COLO668 (cell line): ENCODE results near the gene LEPROT.
"Not testable (repeated sequence)": the region's sequence is repeated elsewhere in the genome, so short reads cannot be mapped to it uniquely, and the experiment has no call there.

Experiments
- DNase-seq: peaks from one replicate; lab custom pipeline; 2025; ENCODE audit not compliant: unreplicated experiment; lab: John Stamatoyannopoulos, UW

LEPROT gene

DNA sequence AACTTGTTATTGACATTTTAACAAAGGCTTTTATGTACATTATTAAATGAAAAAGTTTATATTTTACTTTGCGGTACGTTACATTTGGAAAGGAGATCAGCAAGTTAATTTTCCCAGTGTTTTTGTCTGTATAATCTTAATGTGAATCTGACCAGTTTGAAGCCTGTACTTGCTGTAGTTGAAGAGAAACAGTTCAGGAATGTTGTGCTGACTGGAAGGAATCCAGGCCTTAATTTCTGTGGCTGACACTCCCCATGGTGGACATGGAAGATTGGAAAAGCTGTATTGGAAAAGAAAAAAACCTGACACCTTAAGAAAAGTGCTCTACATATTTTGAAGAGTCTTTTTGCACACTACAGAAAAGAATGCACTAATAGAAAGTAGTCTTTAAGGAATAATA is 15.5 kb downstream of the LEPROT start:
- DNase-seq, result no peak

DNA sequence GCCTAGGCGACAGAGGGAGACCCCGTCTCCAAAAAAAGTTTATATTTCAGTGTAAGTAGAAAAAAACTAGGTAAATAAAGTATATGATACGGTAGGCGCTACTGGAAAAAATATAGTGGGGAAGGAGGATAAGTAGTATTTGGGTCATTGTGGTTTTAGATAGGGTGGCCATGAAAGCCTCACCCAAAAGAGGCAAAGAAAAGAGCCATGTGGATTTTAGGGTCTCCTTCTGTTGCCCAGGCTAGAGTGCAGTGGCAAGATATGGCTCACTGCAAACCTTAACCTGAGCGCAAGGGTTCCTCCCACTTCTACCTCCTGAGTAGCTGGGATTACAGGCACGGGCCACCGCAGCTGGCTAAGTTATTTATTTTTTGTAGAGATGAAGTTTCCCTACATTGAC is 17.1 kb downstream of the LEPROT start:
- no peak for DNase-seq

DNA sequence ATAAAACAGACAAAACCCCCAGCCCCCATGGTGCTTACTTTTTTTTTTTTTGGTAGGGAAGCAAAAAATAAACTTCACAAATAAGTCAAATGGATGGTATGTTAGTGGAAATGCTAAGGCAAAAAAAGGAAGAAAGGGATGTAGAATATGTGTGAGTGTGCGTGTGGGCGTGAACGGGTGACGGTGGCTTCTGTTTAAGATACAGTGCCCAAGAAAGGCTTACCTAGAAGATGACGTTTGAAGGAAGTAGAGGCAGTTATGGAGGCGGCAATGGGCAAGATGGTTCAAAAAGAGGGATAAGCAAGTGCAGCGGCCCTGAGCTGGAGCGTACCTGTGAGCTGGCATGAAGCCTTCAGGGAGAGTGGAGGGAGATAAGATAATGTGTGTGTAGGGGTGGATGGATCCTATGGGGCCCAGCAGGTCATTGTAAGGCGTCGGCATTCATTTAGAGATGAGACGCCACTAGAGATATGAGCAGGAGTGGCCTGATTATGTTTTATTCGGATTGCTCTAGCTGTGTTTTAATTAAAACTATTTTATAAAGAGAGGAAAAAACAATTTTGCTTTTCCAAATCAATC is 19.9 kb downstream of the LEPROT start:
- DNase-seq, result no peak

DNA sequence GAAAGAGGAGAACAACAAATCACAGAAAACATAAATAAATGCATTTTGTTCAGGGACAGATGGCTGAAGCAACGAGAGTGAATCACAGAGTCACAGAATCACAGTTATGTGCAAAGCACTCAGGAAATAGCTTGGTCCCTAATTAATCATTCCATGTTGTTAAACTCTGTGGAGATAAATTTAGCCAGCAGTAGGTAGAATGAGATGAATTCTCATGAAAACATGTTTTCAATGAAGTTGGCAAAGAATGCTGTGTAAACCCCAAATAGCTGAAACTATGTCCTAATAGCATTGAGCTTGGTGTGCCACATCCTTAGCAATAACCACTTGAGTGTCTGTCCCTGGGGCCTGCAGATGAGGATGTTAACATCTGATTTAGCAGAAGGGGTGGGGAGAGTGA is 20.4 kb downstream of the LEPROT start:
- DNase-seq, result no peak

DNA sequence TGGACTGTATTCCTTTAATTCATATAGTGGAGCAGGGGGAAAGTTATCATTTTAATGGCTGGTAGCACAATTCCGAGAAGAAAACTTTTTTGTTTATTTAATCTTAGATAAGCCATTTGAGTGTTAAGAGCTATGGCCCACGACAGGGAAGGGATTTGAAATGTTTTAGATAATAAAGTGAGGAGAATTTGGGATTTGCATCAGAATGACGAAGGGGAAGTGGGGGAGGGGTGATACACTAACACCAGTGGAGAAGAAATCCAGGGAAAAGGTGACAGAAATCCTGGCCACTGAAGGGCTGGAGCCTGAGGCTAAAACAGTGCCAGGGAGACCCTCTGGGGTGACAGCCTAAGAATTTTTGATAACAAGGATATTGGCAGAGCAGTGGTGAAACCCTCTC is 21.0 kb downstream of the LEPROT start:
- DNase-seq, result no peak

DNA sequence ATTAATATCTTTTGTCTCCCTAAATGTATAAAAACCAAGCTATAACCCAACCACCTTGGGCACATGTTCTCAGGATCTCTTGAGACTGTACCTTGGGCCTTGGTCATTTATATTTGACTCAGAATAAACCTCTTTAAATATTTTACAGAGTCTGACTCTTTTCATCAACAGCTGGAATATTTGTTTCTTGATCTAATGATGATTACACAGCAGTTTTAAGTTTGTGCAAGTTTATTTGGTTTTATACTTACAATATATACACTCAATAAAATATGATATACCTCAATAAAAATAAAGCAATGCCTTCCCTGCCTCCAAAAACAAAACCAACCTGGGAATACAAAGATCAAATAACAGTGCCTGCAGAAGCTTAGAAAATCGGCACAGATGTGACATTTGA is 22.0 kb downstream of the LEPROT start:
- no peak for DNase-seq

DNA sequence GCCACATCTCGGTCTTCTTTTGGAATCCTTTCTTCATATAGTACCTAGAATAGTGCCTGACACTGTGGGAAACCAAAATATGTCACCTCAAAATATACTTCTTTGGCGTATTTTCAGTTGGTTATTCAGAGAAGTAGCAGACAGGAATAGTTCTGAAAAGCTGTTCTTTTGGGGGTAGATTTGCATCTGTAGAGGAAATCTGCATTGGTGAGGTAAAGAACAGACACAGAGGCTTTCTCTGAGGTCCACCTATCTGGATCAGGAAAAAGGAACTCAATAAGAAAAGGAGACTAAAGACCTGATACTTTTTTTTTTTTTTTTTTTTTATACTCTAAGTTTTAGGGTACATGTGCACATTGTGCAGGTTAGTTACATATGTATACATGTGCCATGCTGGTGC is 23.2 kb downstream of the LEPROT start:
- DNase-seq, result no peak

DNA sequence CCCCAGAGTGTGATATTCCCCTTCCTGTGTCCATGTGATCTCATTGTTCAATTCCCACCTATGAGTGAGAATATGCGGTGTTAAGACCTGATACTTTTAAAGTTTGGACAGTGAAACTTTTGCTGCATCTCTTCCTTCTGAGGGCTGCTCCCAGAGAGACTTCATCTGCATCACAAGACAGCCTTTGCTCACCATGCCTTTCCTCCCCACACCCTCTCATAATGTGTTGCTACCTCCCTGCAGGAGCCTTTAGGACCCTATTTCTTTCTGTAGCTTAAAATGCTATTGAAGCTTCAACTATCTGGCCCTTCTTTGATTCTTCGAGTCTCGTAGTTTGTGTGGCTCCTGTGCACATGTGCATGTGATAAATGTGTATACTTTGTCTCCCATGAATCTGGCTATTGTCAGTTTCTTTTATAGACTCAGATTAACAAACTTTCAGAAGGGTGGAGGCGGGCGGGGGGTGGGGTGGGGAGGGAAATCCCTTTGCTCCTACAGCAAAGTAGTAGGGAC is 23.7 kb downstream of the LEPROT start:
- DNase-seq, result no peak

DNA sequence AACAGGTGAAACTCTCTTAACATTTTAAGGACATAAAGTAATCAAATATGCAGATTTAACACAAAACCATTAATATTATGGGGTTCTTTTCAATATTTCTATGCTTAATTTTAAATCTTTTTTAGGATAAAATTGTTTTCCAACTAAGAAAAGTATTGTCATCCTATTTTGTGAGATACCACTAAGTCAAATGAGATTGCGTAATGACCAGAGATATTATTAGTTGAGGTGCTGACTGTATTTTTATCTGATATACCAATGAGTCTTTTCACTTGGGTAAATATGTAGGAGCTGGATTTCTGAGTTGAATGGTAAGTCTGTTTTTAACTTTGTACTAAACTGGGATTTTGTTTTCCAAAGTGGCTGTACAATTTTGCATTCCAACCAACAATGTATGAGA is 25.4 kb downstream of the LEPROT start:
- DNase-seq, result no peak

DNA sequence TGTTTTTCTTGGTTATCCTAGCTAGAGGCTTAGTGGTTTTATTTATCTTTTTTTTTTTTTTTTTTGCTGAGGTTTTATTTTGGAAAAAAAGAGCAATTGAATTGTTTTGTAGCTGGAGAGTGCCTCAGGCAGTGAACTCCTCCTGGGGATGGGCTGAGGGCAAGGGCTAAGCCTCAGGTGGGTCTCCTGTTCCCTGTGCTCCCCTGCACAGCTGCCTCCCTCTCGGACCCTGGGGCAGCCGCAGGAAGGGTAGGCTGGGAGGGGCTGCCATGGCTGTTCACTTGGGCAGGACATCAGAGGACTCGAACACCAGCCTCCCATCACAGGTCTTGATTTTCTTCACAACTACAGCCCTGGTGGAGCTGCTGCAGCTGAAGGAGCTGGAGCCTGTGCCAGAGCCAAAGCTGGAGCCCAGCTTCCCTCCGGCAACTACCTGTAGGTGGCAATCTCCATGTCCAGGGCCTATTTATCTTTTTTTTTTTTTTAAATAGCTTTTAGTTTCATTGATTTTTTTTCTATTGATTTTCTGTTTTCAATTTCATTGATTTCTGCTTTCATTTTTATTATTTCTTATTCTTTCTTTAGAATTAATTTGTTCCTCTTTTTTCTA is 28.9 kb downstream of the LEPROT start:
- no peak for DNase-seq

DNA sequence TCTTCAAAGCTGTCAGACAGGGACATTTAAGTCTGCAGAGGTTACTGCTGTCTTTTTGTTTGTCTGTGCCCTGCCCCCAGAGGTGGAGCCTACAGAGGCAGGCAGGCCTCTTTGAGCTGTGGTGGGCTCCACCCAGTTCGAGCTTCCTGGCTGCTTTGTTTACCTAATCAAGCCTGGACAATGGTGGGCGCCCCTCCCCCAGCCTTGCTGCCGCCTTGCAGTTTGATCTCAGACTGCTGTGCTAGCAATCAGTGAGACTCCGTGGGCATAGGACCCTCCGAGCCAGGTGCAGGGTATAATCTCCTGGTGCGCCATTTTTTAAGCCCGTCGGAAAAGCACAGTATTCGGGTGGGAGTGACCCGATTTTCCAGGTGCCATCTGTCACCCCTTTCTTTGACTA is 35.2 kb downstream of the LEPROT start:
- not testable (repeated sequence) for DNase-seq

DNA sequence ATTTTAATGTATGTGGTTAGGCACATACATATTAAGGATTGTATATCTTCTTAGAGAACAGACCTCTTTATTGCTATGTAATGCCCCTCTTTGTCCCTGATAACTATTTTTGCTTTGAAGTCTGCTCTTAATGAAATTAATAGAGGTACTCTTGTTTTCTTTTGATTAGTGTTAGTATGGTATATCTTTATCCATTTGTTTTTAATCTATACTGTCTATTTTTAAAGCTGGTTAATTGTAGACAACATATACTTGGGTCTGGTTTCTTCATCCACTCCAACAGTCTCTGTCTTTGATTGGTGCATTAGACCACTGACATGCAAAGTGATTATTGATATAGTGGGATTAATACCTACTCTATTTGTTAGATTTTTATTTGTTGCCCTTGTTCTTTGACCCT is 36.0 kb downstream of the LEPROT start:
- no peak for DNase-seq

DNA sequence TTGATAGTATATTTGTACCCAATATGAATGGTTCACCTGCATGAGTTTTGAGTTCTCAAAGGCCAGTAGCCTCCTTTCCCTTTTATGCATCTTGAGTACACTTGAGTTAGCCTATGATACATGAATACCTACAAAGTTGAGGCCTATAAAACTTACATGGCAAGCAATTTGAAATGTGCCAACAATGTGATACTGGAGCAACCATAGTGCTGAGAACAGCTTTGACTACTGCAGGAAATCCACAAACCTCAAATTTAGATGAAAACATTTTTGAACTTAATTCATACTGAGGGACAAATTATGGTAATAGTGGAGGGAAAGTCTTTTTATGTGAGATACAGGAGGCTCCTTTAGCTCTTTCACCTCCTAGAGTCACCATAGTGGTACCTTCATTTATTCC is 37.4 kb downstream of the LEPROT start:
- DNase-seq, result no peak

DNA sequence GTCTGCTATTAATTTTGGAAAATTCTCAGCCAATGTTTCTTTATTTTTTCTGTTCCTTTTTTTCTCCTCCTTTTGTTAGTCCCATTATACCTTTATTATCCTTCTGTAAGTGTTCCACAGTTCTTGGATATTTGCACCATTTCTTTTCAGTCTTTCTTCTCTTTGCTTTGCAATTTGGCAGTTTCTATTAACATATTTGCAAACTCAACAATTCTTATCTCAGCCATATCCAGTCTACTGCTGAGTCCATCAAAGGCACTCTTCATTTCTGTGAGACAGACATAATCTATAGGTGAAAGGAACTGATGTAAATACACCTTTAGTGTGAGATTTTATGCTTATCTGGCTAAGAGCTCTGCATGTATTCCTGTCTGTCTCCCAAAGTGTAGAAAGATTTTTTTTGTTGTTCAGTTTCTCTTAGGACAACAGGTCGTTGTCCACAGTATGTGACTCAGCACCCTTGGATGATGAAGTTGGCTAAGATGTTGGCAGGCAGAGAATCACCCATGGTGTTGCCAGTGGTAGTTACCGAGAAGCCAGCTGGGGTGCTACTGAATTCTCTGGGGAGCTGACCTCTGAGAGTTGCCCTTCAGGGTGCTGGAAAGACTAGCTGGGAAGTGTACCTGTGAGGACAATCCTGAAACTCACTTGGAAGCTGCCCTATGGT is 38.4 kb downstream of the LEPROT start:
- no peak for DNase-seq

DNA sequence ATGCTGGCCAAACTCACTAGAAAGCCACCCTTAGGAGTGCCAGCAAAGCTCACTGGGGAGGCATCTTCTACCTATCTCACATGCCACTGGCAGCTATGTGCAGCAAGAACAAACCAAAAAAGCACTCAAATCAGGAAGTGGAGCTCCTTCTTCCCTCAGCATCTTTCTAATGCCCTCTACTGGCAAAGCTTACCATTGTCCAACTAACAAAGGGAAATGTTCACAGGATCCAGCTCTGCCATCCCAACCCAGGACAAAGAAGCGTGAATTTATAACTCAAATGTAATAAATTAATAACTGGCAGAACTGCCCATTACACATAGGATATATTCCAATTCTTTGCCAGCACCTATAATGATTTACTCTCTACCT is 38.9 kb downstream of the LEPROT start:
- DNase-seq, result no peak

DNA sequence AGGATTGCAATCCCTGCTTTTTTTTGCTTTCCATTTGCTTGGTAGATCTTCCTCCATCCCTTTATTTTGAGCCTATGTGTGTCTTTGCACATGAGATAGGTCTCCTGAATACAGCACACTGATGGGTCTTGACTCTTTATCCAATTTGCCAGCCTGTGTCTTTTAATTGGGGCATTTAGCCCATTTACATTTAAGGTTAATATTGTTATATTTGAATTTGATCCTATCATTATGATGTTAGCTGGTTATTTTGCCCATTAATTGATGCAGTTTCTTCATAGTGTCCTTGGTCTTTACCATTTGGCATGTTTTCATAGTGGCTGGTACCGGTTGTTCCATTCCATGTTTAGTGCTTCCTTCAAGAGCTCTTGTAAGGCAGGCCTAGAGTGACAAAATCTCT is 45.4 kb downstream of the LEPROT start:
- not testable (repeated sequence) for DNase-seq

DNA sequence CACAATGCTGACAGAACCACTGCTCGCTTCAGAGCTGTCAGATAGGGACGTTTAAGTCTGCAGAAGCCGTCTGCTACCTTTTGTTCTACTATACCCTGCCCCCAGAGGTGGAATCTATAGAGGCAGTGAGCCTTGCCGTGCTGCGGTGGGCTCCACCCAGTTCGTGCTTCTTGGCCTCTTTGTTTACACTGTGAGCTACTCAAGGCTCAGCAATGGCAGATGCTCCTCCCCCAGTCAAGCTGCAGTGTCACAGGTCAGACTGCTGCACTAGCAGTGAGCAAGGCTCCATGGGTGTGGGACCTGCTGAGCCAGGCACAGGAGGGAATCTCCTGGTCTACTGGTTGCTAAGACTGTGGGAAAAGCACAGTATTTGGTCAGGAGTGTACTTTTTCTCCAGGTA is 47.1 kb downstream of the LEPROT start:
- peak; percentile 80 for DNase-seq

DNA sequence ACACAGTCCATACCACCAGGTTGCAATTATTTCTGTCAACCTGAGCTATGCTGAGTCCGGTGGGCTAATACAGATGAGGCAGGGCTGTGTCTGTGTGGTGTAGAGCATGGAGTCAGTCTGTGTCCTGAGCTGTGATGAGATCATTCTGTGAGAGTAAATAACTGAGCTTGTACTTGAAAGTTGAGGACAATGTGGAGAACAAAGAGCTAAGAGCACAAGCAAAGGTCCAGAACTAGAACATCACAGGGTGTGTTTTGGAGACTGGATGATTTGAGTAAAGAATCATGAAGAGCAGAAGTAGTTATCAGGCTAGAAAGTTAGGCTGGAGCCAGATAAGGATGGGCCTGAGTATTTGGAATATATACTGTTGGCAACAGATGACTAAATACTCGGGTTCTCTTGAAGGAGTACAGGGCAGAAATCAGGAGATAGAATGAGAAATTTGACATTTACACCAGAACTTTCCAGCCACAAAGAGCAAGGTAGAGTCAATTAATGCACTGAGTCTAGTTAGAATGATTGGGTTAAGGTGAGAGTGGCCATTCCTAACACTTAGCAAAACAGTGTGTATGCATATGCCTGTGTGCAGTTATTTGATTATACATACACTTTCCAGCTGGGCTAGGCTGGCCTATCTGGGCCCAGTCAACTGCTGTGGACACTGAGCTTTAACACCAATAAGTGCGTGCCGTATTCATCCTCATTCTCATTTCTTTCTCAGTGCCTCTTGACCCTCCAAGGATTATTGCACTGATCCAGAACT is 48.8 kb downstream of the LEPROT start:
- no peak for DNase-seq

DNA sequence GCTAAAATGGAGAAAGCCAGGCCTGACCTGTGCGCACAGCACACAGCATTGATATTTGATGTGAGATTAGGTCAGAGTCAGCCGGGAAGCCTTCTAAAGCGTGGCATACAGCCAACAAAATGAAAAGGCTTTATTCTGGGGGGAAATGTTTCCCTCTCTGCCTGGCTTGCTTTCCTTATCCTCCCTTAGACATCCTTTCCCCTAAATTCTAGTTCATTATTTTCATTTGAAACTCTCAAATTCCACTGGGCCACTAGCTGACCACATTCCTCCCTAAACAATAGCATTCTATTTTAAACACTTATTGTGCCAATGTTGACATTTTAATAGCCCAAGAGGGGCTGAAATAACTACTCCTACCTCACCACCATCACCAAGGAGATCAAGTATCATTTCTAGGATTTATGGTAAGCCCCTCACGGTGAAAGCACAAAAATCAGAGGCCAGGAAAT is 49.4 kb downstream of the LEPROT start:
- peak; percentile 58 for DNase-seq

DNA sequence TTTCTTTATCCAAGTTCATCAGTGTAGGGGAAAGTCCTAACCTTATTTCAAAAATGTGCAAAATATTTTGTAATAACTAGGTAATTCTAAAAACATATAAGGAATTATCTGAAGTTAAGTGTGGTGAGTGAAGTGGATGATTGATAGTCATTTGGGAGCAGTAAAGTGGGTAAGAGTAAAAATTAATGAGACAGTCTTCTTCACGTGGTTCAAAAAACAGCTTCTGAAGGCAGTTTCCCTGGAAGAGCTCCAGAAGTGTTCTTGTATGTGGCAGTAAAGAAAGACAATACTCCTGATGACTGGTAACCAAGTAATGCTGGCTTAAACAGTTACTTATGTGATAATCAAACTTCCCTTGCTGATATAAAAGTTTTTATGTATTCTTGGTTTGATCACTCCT is 50.3 kb downstream of the LEPROT start:
- no peak for DNase-seq

DNA sequence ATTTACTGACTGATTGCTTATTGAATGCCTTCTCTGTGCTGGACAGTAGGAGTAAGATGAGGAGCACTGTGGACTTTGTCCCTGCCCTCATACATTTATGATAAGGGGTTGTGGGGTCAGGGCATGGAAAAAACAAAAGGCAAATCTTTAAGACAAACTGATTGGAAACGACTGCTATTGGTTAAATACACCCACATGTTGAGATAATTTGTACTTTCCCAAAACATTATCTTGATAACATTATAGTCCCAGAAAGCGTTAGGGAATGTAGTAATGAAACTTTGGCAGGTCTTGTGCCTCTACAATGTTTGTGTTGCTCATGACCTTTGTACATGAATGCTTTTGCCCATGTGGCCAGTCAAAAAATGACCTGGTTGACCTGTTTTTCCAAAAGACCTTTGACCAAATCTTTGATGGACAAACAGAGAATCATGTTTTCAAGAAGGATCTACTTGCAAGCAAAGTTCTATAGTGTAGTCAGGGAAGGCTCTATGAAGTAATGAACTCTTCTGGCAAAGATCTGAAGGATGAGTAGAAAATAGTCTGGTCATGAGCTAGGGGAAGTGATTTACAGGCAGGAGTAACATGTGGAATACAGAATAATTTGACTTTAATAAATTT is 50.9 kb downstream of the LEPROT start:
- DNase-seq, result no peak
